PFSK-1 (cell line): Measurements from ENCODE around the gene MYCBPAP.

Source experiments
- FOXP2 ChIP-seq: optimal IDR thresholded peaks from 2 replicates; pipeline ENCODE3; 2011; ENCODE audit warnings: borderline replicate concordance, control low read depth, inconsistent platforms; ENCODE audit not compliant: insufficient read depth; ENCODE audit errors: extremely low read length, extremely low read depth
- POLR2AphosphoS5 ChIP-seq: IDR thresholded peaks from 2 replicates; pipeline ENCODE4 v1.6.1; 2012; ENCODE audit warnings: low read depth, mild to moderate bottlenecking, control low read depth, low read length, moderate library complexity
- REST ChIP-seq, 2 experiments: IDR thresholded peaks; 2 replicates each; pipeline versions ENCODE4 v1.6.1 to v1.8.0; 2011 to 2012; ENCODE audit warnings: low read depth in 2 of 2, low read length in 2 of 2, control low read depth in 1 of 2, inconsistent platforms in 1 of 2, mild to moderate bottlenecking in 1 of 2, moderate library complexity in 1 of 2; ENCODE audit not compliant: insufficient read depth in 1 of 2
- SIN3A ChIP-seq: IDR thresholded peaks from 2 replicates; pipeline ENCODE4 v1.6.1; 2012; ENCODE audit warnings: mild to moderate bottlenecking, low read length, moderate library complexity, borderline replicate concordance; ENCODE audit not compliant: insufficient read depth
- TAF1 ChIP-seq: IDR thresholded peaks from 2 replicates; pipeline ENCODE4 v1.6.1; 2012; ENCODE audit warnings: low read length, control low read depth, borderline replicate concordance; ENCODE audit not compliant: insufficient read depth

The MYCBPAP gene

GRCh38 chr17:50531428-50532025 lies 23.3 kb downstream of the MYCBPAP start:
- no peak for TF ChIP-seq REST (IDR thresholded peaks at IDR 0.05; ENCODE audit: insufficient read depth in 1 of 2, low read depth in 2 of 2, low read length in 2 of 2)
- no peak for TF ChIP-seq TAF1
- TF ChIP-seq POLR2AphosphoS5: no peak
- no peak for TF ChIP-seq FOXP2
- no peak for TF ChIP-seq SIN3A

GRCh38 chr17:50532452-50533024 lies 24.3 kb downstream of the MYCBPAP start, which contains the start of gene EPN3:
EPN3 (plus strand) TSS chr17:50532735; CDS start chr17:50536557, 3,822 bp downstream.
- TF ChIP-seq FOXP2: peak; percentile 41
- TF ChIP-seq SIN3A: no peak

GRCh38 chr17:50533185-50533584 lies 24.9 kb downstream of the MYCBPAP start:
- TF ChIP-seq FOXP2 (no peak), REST (IDR thresholded peaks at IDR 0.05; ENCODE audit: insufficient read depth in 1 of 2, low read depth in 2 of 2, low read length in 2 of 2) (no peak), TAF1 (no peak)

GRCh38 chr17:50533720-50534148 lies 25.5 kb downstream of the MYCBPAP start:
- TF ChIP-seq POLR2AphosphoS5 (no peak), REST (IDR thresholded peaks at IDR 0.05; ENCODE audit: insufficient read depth in 1 of 2, low read depth in 2 of 2, low read length in 2 of 2) (no peak), SIN3A (no peak), FOXP2 (no peak), TAF1 (no peak)

GRCh38 chr17:50534222-50534978 lies 26.2 kb downstream of the MYCBPAP start:
- no peak for TF ChIP-seq REST (IDR thresholded peaks at IDR 0.05; ENCODE audit: insufficient read depth in 1 of 2, low read depth in 2 of 2, low read length in 2 of 2)
- no peak for TF ChIP-seq TAF1
- no peak for TF ChIP-seq FOXP2
- no peak for TF ChIP-seq POLR2AphosphoS5
- TF ChIP-seq SIN3A: no peak
